SK-MEL-5 (cell line): ENCODE data around the gene SERBP1. TPM values are rescaled to one million over a fixed set of nuclear protein-coding genes. Genes with fewer than 3 reads are reported as not detected.
A peak's percentile ranks its signal among the peaks of the same experiment; 100 is the strongest.
"Not testable (repeated sequence)": the region's sequence is repeated elsewhere in the genome, so short reads cannot be mapped to it uniquely, and the experiment has no call there.

ENCODE experiments used
- DNase-seq: peaks from one replicate; pipeline ENCODE4 v3.0.0-alpha.2; 2016; ENCODE audit warnings: low read depth, low spot score
- in situ Hi-C: cut with HindIII; loops from 2 replicates; pipeline ENCODE4 v1.10.0; 2016; ENCODE audit warnings: low sequenced_read_pairs, high pct_unique_total_duplicates, low pct_unique_long_range_greater_than_20kb
- total RNA-seq: library from RNA; depleted of rRNA; stranded (reverse); fragments of >200 nt; shearing (Covaris generic); gene quantifications from 2 replicates; pipeline ENCODE4 v1.2.3, GENCODE V29; 2014

The SERBP1 gene
- total RNA-seq, 1 experiment from 2014 or later = 238 TPM

- in situ Hi-C loops = no loop called here
These were observed 16.7 kb upstream of the SERBP1 start for GRCh38 chr1:67446893-67447292.

GRCh38 chr1:67446014-67446413, 15.8 kb upstream of the SERBP1 start:
- in situ Hi-C loops, DNase-seq: not testable (repeated sequence)

More at GRCh38 chr1:67446893-67447292, 16.7 kb upstream of the SERBP1 start:
- no peak for DNase-seq

DNA sequence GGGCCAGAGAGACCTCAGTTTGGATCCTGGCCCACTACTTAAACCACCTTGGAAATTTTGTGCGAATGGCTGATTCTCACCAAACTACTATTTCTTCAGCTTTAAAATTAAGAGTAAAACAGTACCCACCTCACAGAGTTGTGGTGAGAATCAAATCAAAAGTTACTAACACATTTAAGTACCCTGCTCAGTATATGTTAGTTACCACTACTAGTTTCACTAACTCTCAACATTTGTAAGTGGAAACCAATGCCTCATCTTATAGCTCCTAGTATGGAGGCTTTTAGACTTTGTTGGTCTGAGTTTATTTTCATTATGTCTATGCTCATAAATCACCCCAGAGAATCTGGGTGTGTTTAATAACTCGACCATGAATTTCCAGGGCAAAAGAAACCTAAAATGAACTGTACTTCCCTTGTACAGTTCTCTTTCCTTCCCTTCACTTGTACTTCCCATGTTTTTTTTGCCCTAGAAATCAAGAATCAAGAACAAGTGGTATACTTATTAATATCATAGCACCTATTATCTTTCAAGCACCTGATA, 11.6 kb upstream of the SERBP1 start:
- in situ Hi-C loops = no loop called here
- DNase-seq = no peak

- DNase-seq = peak; percentile 40
- in situ Hi-C loops = no loop called here
These were observed 11.0 kb upstream of the SERBP1 start for GRCh38 chr1:67441183-67441582.

GRCh38 chr1:67440339-67440738, 10.1 kb upstream of the SERBP1 start:
- in situ Hi-C loops = no loop called here
- DNase-seq = no peak

DNA sequence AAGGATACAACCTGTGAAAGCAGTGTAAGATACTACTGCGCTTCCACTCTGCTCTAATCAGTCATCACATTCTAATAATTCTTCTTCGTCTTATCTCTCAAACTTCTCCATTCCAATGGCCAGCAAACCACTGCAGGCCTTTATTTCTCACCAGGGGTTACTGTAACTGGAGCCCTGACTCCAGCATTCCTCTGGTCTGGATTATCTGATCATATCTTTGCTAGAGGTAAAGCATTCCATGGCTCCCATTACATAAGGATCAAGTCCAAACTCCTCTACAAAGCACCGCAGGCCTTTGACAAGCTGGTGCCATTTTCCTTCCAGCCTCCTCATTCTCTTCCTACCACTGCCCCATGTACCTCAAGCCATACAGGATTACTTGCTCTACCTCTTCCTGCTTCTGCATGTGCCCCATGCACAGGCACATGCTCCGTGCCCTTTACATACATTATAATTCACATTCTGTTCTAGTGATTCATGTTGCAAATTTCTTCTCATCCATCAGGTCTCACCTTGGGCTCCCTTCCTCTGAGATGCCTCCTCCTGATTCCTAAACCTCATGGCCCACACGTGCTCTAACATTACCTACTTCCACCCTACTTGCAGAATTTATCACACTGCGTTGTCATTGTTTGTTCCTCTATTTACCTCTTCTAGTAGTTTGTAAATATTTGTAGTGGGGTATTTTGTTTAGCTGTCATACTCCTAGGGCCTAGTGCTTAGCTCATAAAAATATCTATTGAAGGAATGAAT, 9.3 kb upstream of the SERBP1 start:
- in situ Hi-C loops = no loop called here
- no peak for DNase-seq

DNA sequence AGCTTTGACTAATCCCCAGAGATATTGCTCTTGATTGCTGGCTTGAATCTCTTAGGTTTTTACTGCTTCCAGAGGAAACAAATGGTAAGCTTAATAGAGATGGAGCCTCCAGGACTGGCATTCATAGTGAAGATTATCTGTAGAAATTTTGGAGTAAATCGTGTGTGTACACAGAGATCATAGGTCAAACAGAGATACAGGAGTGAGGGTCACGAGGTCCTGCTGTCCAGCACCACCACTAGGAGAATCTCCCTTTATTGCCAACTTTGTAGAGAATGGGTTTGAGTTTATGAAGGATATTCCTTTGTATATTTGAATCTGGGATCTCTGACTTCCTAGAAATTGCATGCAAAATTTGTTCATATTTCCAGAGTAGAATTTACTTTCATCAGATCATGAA, 7.8 kb upstream of the SERBP1 start:
- DNase-seq = no peak
- in situ Hi-C loops = no loop called here

DNA sequence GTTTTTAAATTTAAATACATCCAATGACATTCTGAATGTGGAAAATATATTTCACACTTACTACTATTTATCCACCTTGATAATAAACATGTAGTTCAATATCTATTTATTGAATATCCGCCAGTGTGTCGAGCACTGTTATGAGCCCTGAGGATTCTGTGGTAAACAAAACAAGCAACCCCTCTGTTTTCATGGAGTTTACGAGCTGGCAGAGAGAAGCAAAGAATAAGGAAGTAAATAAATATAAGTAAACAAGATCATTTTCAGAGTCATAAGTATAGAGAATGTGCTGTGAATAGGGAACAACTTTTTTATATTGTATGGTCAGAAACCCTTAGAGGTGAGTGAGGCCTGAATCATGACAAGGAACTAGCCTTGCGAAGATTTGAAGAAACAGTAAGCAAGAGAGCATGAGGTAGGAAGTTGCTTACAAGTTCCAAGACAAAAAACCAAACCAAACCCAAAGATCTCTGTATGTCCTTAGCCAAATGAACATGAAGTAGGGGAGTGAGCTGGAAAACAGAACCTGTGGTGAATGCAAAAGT, 6.4 kb upstream of the SERBP1 start:
- no peak for DNase-seq
- in situ Hi-C loops = no loop called here

DNA sequence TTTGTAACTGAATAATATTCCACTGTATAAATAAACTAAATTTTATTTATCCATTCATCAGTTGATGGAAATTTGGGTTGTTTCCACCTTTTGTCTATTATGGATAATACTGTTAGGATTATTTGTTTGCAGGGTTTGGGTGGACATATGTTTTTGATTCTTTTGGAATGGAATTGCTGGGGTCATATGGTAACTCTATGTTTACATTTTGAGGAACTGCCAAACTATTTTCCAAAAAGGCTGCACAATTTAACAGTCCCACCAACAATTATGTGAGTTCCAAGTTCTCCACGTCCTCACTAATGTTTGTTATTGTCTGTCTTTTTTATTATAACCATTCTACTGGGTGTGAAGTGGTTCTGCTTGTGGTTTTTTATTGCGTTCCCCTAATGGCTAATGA, 4.3 kb upstream of the SERBP1 start:
- DNase-seq = no peak

GRCh38 chr1:67433837-67434236, 3.6 kb upstream of the SERBP1 start:
- DNase-seq = no peak
- in situ Hi-C loops = no loop called here

More for the DNA sequence above, 4.3 kb upstream of the SERBP1 start:
- in situ Hi-C loops = no loop called here

- in situ Hi-C loops = no loop called here
- DNase-seq = no peak
These were observed 2.5 kb upstream of the SERBP1 start for GRCh38 chr1:67432745-67433144.

DNA sequence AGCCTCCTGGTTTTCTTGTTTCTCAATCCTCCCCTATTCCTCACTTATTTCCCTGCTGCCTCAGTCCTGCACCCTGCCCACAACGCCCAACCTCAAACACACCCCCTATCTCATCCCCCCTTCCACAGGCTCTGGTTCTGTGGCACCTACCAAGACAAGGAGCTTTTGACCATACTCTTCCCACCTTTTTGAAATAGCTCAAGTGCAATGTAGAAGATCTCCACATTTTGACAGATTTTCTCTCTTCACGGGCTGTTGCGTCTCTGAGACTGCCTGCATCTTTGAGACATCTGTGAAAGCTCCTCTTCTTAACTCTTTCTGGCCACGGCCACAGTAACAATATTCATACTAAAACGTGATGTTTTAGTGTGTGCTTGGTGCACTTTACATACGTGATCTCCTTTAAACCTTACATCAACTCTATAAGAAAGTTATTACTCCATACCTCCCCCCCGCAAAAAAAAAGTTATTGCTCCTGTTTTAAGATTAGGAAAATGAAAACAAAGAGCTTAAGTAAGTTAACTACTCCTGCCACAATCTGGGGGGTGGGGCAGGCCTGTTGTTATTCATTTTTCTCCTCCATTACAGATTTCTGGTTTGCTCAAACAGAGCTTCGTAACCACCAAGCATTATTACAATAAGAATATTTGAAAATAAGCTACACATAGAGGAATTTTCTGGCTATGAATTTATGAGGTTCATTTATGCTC, 1.8 kb upstream of the SERBP1 start:
- peak; percentile 26 for DNase-seq
- in situ Hi-C loops = no loop called here

GRCh38 chr1:67431156-67431765, 1.1 kb upstream of the SERBP1 start:
- in situ Hi-C loops = no loop called here
- DNase-seq = no peak

GRCh38 chr1:67429528-67430357, 459 bp downstream of the SERBP1 start:
- DNase-seq = no peak
- in situ Hi-C loops = no loop called here

- in situ Hi-C loops = no loop called here
- DNase-seq = peak; percentile 38
These were observed 1.1 kb downstream of the SERBP1 start for GRCh38 chr1:67429011-67429527.

- DNase-seq = no peak
- in situ Hi-C loops = no loop called here
These were observed 2.3 kb downstream of the SERBP1 start for GRCh38 chr1:67427947-67428346.

DNA sequence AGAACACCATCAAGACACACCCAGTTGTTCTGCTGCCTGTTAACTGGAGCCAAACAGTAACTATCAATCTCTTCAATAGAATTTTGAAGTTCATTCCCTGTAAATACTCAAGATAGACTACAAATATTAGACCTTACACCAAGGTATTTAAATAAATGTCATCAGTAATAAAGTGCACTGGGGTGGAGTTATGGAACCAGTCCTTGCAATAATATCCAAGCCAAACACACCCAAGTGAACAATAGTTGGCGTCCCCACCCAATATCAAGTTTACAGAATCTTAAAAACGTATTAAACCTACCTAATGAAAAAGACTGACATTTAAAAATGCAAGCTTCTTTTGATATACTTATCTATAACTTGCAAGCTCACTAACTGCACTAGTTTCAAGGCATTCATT, 2.7 kb downstream of the SERBP1 start:
- in situ Hi-C loops = no loop called here
- no peak for DNase-seq
